Kidney (tissue), 14 donors: ENCODE measurements around the gene ERICH4. TPM values are rescaled to one million over a fixed set of nuclear protein-coding genes. Genes with fewer than 3 reads are reported as not detected.

ENCODE experiments used
- DNase-seq, 5 donors: peaks; one replicate each; pipeline ENCODE4 v3.0.0-alpha.2; 2013 to 2020
- FAIRE-seq: peaks from 2 replicates; lab custom pipeline; 2012; peaks lifted over from hg19 to GRCh38; lab: Jason Lieb, UNC
- H3K27ac ChIP-seq, 2 donors: one replicate each; pipeline ENCODE4 v1.7.0; 2013; ENCODE audit warnings: low read depth in 2 of 2, low read length in 2 of 2, inconsistent platforms in 1 of 2
- H3K27me3 ChIP-seq: one replicate; pipeline ENCODE4 v1.7.1; 2013; ENCODE audit warnings: low read length, inconsistent platforms; ENCODE audit not compliant: control insufficient read depth, insufficient read depth
- H3K36me3 ChIP-seq, 3 donors: one replicate each; pipeline versions ENCODE4 v1.7.0 to v1.7.1; 2013; ENCODE audit warnings: low read length in 3 of 3, control low read depth in 1 of 3, inconsistent platforms in 1 of 3; ENCODE audit not compliant: insufficient read depth in 3 of 3, control insufficient read depth in 2 of 3
- H3K4me1 ChIP-seq, 3 donors: one replicate each; pipeline versions ENCODE4 v1.7.0 to v1.7.1; 2013; ENCODE audit warnings: low read length in 3 of 3, inconsistent platforms in 1 of 3, low read depth in 1 of 3; ENCODE audit not compliant: control insufficient read depth in 2 of 3, insufficient read depth in 2 of 3
- H3K4me3 ChIP-seq, 3 donors: one replicate each; pipeline versions ENCODE4 v1.7.0 to v1.8.1; 2013; ENCODE audit warnings: low read length in 3 of 3, control low read depth in 1 of 3, inconsistent platforms in 1 of 3
- H3K9ac ChIP-seq, 3 donors: one replicate each; pipeline versions ENCODE4 v1.7.0 to v1.7.1; 2013; ENCODE audit warnings: low read length in 3 of 3, control low read depth in 1 of 3, inconsistent platforms in 1 of 3
- H3K9me3 ChIP-seq, 3 donors: one replicate each; pipeline versions ENCODE4 v1.7.0 to v1.7.1; 2013; ENCODE audit warnings: low read length in 3 of 3, control low read depth in 1 of 3, inconsistent platforms in 1 of 3; ENCODE audit not compliant: control insufficient read depth in 2 of 3, insufficient read depth in 1 of 3
- CTCF ChIP-seq: IDR thresholded peaks from 3 replicates; pipeline ENCODE4 v1.5.1; 2012; ENCODE audit warnings: mild to moderate bottlenecking, moderate library complexity, borderline replicate concordance; ENCODE audit not compliant: insufficient read depth; ENCODE audit errors: extremely low read depth
- intact Hi-C: fragments of 100-400 bp; cut with DNase I; formaldehyde crosslinking; loops from one replicate; pipeline ENCODE4 v1.11.1; 2022
- polyA plus RNA-seq: library from polyadenylated mRNA; stranded (reverse); fragments of 350-450 nt; fragmentation: Illumina TruSeq; extraction: RNeasy Lipid Tissue Mini Kit (QIAGEN cat#74804); gene quantifications from one replicate; pipeline ENCODE4 v1.2.3, GENCODE V29; 2014; ENCODE audit warnings: low read depth, low replicate concordance; ENCODE audit not compliant: insufficient read depth
- total RNA-seq: library from RNA; stranded (reverse); fragmentation: NEBNext Ultra II Directional; extraction: Animal tissue kit (Norgen Biotek cat#: 25700); gene quantifications from one replicate; pipeline ENCODE4 v1.2.1, GENCODE V29; 2021
- donor health status: control.
- donor health status: control.
- donor health status: control.
- donor health status: control.
- donor health status: control.
- donor health status: DM: yes; HTN: yes; CAD: no.
- donor health status: Normal renal cell carcinoma (clear cell type).

ERICH4 gene
- total and polyA plus RNA-seq, 2 donors from 2014 or later: 23.1 TPM; not detected in 1

- H3K4me1 ChIP-seq: peaks cover 0 to 29% (median 9%) of the 10 kb centered on the region in 3 donors
Measured at GRCh38 chr19:41426952-41427646, 15.9 kb upstream of the ERICH4 start, which contains the start of gene B3GNT8. Gene B3GNT8, minus strand, starts transcription at chr19:41427374. Its CDS starts 596 bp downstream, at chr19:41426778.

GRCh38 chr19:41427647-41428480, 15.1 kb upstream of the ERICH4 start:
- H3K9me3 ChIP-seq: no peaks in the 10 kb centered on the region
- peak overlapping the region in 1 of 3 donors; percentile 61 for H3K9ac ChIP-seq
- peak in 4 of 5 donors; percentile 38 to 85 (median 55) for DNase-seq
- TF ChIP-seq CTCF: no peak
- H3K4me1 ChIP-seq: peaks cover 0 to 34% (median 9%) of the 10 kb centered on the region in 3 donors
- intact Hi-C loops: no loop called here
- H3K36me3 ChIP-seq: peaks cover 3 to 25% (median 9%) of the 10 kb centered on the region in 3 donors
- H3K27ac ChIP-seq: peak overlapping the region; percentile 79 to 85
- no peaks in the 10 kb centered on the region for H3K27me3 ChIP-seq
- FAIRE-seq: no peak
- H3K4me3 ChIP-seq: peak overlapping the region in 2 of 3 donors; percentile 33 to 43

More at GRCh38 chr19:41426952-41427646, 15.9 kb upstream of the ERICH4 start, which contains the start of gene B3GNT8:
- Histone ChIP-seq H3K27me3 (no peaks in the 10 kb centered on the region), H3K4me3 (peak within 1 kb of the TSS; percentile 21 to 66 (median 55)), H3K9ac (peak within 1 kb of the TSS in 2 of 3 donors; percentile 90 to 91), H3K36me3 (peaks cover 0 to 25% (median 11%) of the 10 kb centered on the region in 3 donors), H3K9me3 (no peaks in the 10 kb centered on the region), H3K27ac (peak within 1 kb of the TSS; percentile 79 to 85)
- FAIRE-seq (no peak), DNase-seq (peak; percentile 88 to 95 (median 90))
- no peak for TF ChIP-seq CTCF
- intact Hi-C loops: no loop called here

- FAIRE-seq: no peak
- no peak for TF ChIP-seq CTCF
- peak overlapping the region; percentile 60 to 79 for H3K27ac ChIP-seq
- H3K9ac ChIP-seq: peak overlapping the region in 1 of 3 donors; percentile 61
- H3K4me3 ChIP-seq: peak overlapping the region in 1 of 3 donors; percentile 43
- no peaks in the 10 kb centered on the region for H3K27me3 ChIP-seq
- DNase-seq: peak in 1 of 5 donors; percentile 33
- intact Hi-C loops: no loop called here
- H3K9me3 ChIP-seq: no peaks in the 10 kb centered on the region
- peaks cover 3 to 22% (median 9%) of the 10 kb centered on the region in 3 donors for H3K36me3 ChIP-seq
- peaks cover 0 to 34% (median 9%) of the 10 kb centered on the region in 3 donors for H3K4me1 ChIP-seq
Measured at GRCh38 chr19:41428481-41428859, 14.5 kb upstream of the ERICH4 start.
